Measurements from ENCODE around the gene TMX3.

TMX3 gene

GRCh38 chr18:68728081-68728700 is 13.3 kb upstream of the TMX3 start:
- Histone ChIP-seq H3K36me3 (ENCODE audit: insufficient read depth, low read length) (no peaks in the 10 kb centered on the region), H3K4me3 (ENCODE audit: low read length) (no peak overlapping the region), H2AFZ (ENCODE audit: low read depth, low read length) (no peak overlapping the region), H3K4me1 (ENCODE audit: insufficient read depth, low read length) (no peaks in the 10 kb centered on the region), H3K27me3 (ENCODE audit: insufficient read depth, low read length) (no peaks in the 10 kb centered on the region), H3K9me3 (ENCODE audit: low read length) (peaks cover 3% of the 10 kb centered on the region)

- H3K36me3 ChIP-seq (ENCODE audit: insufficient read depth, low read length), result no peaks in the 10 kb centered on the region
- no peak overlapping the region for H2AFZ ChIP-seq (ENCODE audit: low read depth, low read length)
- H3K4me1 ChIP-seq (ENCODE audit: insufficient read depth, low read length), result no peaks in the 10 kb centered on the region
- no peaks in the 10 kb centered on the region for H3K27me3 ChIP-seq (ENCODE audit: insufficient read depth, low read length)
- no peak overlapping the region for H3K4me3 ChIP-seq (ENCODE audit: low read length)
- H3K9me3 ChIP-seq (ENCODE audit: low read length), result peaks cover 3% of the 10 kb centered on the region
Measured at GRCh38 chr18:68727506-68727905, 12.6 kb upstream of the TMX3 start.

GRCh38 chr18:68725346-68725745 is 10.4 kb upstream of the TMX3 start:
- Histone ChIP-seq H3K36me3 (ENCODE audit: insufficient read depth, low read length) (no peaks in the 10 kb centered on the region), H3K9me3 (ENCODE audit: low read length) (peaks cover 3% of the 10 kb centered on the region), H2AFZ (ENCODE audit: low read depth, low read length) (no peak overlapping the region), H3K4me1 (ENCODE audit: insufficient read depth, low read length) (no peaks in the 10 kb centered on the region), H3K4me3 (ENCODE audit: low read length) (no peak overlapping the region), H3K27me3 (ENCODE audit: insufficient read depth, low read length) (no peaks in the 10 kb centered on the region)

GRCh38 chr18:68724021-68724420 is 9.1 kb upstream of the TMX3 start:
- Histone ChIP-seq H2AFZ (ENCODE audit: low read depth, low read length) (no peak overlapping the region), H3K4me1 (ENCODE audit: insufficient read depth, low read length) (no peaks in the 10 kb centered on the region), H3K27me3 (ENCODE audit: insufficient read depth, low read length) (no peaks in the 10 kb centered on the region), H3K9me3 (ENCODE audit: low read length) (peaks cover 3% of the 10 kb centered on the region), H3K4me3 (ENCODE audit: low read length) (no peak overlapping the region), H3K36me3 (ENCODE audit: insufficient read depth, low read length) (no peaks in the 10 kb centered on the region)

GRCh38 chr18:68723539-68723938 is 8.6 kb upstream of the TMX3 start:
- no peak overlapping the region for H2AFZ ChIP-seq (ENCODE audit: low read depth, low read length)
- no peaks in the 10 kb centered on the region for H3K27me3 ChIP-seq (ENCODE audit: insufficient read depth, low read length)
- H3K9me3 ChIP-seq (ENCODE audit: low read length), result peaks cover 3% of the 10 kb centered on the region
- no peaks in the 10 kb centered on the region for H3K36me3 ChIP-seq (ENCODE audit: insufficient read depth, low read length)
- no peaks in the 10 kb centered on the region for H3K4me1 ChIP-seq (ENCODE audit: insufficient read depth, low read length)
- H3K4me3 ChIP-seq (ENCODE audit: low read length), result no peak overlapping the region

- Histone ChIP-seq H3K4me3 (ENCODE audit: low read length) (no peak overlapping the region), H3K4me1 (ENCODE audit: insufficient read depth, low read length) (no peaks in the 10 kb centered on the region), H3K36me3 (ENCODE audit: insufficient read depth, low read length) (no peaks in the 10 kb centered on the region), H2AFZ (ENCODE audit: low read depth, low read length) (no peak overlapping the region), H3K9me3 (ENCODE audit: low read length) (peaks cover 3% of the 10 kb centered on the region), H3K27me3 (ENCODE audit: insufficient read depth, low read length) (no peaks in the 10 kb centered on the region)
Measured at GRCh38 chr18:68722821-68723220, 7.9 kb upstream of the TMX3 start.

- no peak overlapping the region for H2AFZ ChIP-seq (ENCODE audit: low read depth, low read length)
- peaks cover 3% of the 10 kb centered on the region for H3K9me3 ChIP-seq (ENCODE audit: low read length)
- H3K4me1 ChIP-seq (ENCODE audit: insufficient read depth, low read length), result no peaks in the 10 kb centered on the region
- no peaks in the 10 kb centered on the region for H3K27me3 ChIP-seq (ENCODE audit: insufficient read depth, low read length)
- no peaks in the 10 kb centered on the region for H3K36me3 ChIP-seq (ENCODE audit: insufficient read depth, low read length)
- no peak overlapping the region for H3K4me3 ChIP-seq (ENCODE audit: low read length)
Measured at GRCh38 chr18:68721681-68722583, 7.0 kb upstream of the TMX3 start.

DNA sequence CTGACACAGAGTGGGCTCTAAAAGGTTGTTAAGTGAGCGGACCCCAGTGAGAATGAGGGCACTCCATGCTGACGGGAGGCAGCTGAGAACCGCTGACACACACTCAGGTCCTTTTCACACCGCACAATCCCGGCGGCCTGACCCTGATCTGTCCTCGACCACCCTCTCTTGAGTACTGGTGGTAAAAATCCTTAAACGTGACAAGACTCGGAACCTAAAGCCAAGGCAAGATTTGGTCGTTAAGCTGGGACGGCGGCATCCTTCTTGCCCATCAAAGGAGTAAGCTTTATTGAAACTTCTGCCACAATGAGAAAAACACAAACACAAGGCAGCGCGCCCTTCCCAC is 569 bp downstream of the TMX3 start:
- H3K36me3 ChIP-seq (ENCODE audit: insufficient read depth, low read length), result peaks cover 39% of the 10 kb centered on the region
- H3K4me3 ChIP-seq (ENCODE audit: low read length), result peak overlapping the region; percentile 68
- peak overlapping the region; percentile 48 for H2AFZ ChIP-seq (ENCODE audit: low read depth, low read length)
- peaks cover 14% of the 10 kb centered on the region for H3K4me1 ChIP-seq (ENCODE audit: insufficient read depth, low read length)
- H3K27me3 ChIP-seq (ENCODE audit: insufficient read depth, low read length), result no peaks in the 10 kb centered on the region
- no peaks in the 10 kb centered on the region for H3K9me3 ChIP-seq (ENCODE audit: low read length)

- Histone ChIP-seq H3K36me3 (ENCODE audit: insufficient read depth, low read length) (peaks cover 45% of the 10 kb centered on the region), H2AFZ (ENCODE audit: low read depth, low read length) (no peak overlapping the region), H3K4me1 (ENCODE audit: insufficient read depth, low read length) (peaks cover 14% of the 10 kb centered on the region), H3K9me3 (ENCODE audit: low read length) (no peaks in the 10 kb centered on the region), H3K27me3 (ENCODE audit: insufficient read depth, low read length) (no peaks in the 10 kb centered on the region), H3K4me3 (ENCODE audit: low read length) (peak overlapping the region; percentile 68)
Measured at GRCh38 chr18:68713796-68714195, 1.1 kb downstream of the TMX3 start.

- no peaks in the 10 kb centered on the region for H3K9me3 ChIP-seq (ENCODE audit: low read length)
- H3K27me3 ChIP-seq (ENCODE audit: insufficient read depth, low read length), result no peaks in the 10 kb centered on the region
- H3K4me1 ChIP-seq (ENCODE audit: insufficient read depth, low read length), result peaks cover 14% of the 10 kb centered on the region
- H2AFZ ChIP-seq (ENCODE audit: low read depth, low read length), result no peak overlapping the region
- peaks cover 51% of the 10 kb centered on the region for H3K36me3 ChIP-seq (ENCODE audit: insufficient read depth, low read length)
- H3K4me3 ChIP-seq (ENCODE audit: low read length), result peak overlapping the region; percentile 68
Measured at GRCh38 chr18:68713131-68713530, 1.8 kb downstream of the TMX3 start.

GRCh38 chr18:68707646-68708045 is 7.3 kb downstream of the TMX3 start:
- no peaks in the 10 kb centered on the region for H3K27me3 ChIP-seq (ENCODE audit: insufficient read depth, low read length)
- H3K4me1 ChIP-seq (ENCODE audit: insufficient read depth, low read length), result no peaks in the 10 kb centered on the region
- H3K4me3 ChIP-seq (ENCODE audit: low read length), result no peak overlapping the region
- no peak overlapping the region for H2AFZ ChIP-seq (ENCODE audit: low read depth, low read length)
- H3K9me3 ChIP-seq (ENCODE audit: low read length), result no peaks in the 10 kb centered on the region
- H3K36me3 ChIP-seq (ENCODE audit: insufficient read depth, low read length), result peaks cover 77% of the 10 kb centered on the region

DNA sequence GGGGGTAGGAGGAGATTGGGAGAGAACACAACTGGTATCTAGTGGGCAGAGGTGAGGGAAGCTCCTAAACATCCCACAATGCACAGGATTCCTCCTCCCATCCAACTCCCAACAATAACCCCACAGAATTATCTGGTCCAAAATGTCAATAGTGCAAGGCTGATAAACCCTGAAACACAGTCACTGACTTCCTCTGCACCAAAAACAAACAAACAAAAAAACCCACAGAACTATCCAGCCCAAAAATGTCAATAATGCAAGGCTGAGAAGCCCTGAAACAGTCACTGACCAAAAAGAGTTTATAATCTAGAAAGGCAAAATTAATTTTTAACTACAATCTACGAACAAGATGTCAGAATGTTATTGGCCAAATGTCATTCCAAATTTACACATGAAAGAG is 9.8 kb downstream of the TMX3 start:
- Histone ChIP-seq H3K9me3 (ENCODE audit: low read length) (no peaks in the 10 kb centered on the region), H3K4me3 (ENCODE audit: low read length) (no peak overlapping the region), H3K4me1 (ENCODE audit: insufficient read depth, low read length) (no peaks in the 10 kb centered on the region), H3K36me3 (ENCODE audit: insufficient read depth, low read length) (peaks cover 51% of the 10 kb centered on the region), H2AFZ (ENCODE audit: low read depth, low read length) (no peak overlapping the region), H3K27me3 (ENCODE audit: insufficient read depth, low read length) (no peaks in the 10 kb centered on the region)

DNA sequence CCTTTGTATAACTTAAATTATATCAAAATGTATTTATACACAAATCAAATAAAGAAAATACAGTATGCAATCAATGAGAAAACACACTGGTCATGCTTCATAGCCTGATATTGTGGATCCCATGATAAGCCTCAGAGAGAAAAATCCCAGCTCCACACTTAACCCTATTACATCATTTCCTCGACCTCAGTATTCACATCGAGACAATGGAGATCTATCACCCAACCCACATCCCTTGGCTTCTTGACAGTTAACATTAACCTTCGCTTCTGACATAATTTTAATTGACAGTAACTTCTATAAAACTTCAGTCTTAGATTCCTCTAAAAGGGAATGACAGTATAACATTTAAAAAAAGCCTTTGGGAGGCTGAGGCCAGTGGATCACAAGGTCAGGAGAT is 11.6 kb downstream of the TMX3 start:
- no peak overlapping the region for H2AFZ ChIP-seq (ENCODE audit: low read depth, low read length)
- H3K36me3 ChIP-seq (ENCODE audit: insufficient read depth, low read length), result peaks cover 39% of the 10 kb centered on the region
- no peaks in the 10 kb centered on the region for H3K4me1 ChIP-seq (ENCODE audit: insufficient read depth, low read length)
- no peaks in the 10 kb centered on the region for H3K27me3 ChIP-seq (ENCODE audit: insufficient read depth, low read length)
- no peak overlapping the region for H3K4me3 ChIP-seq (ENCODE audit: low read length)
- no peaks in the 10 kb centered on the region for H3K9me3 ChIP-seq (ENCODE audit: low read length)

All from neuron (in vitro differentiated cells).